Right lobe of liver (tissue), 6 donors: Measurements from ENCODE around the gene PGM5. TPM values are rescaled to one million over a fixed set of nuclear protein-coding genes. Genes with fewer than 3 reads are reported as not detected.

Source experiments
- ATAC-seq, 4 donors: fragments of 200-7000 bp; cut with Tn5 transposase; one replicate each; pipeline ENCODE4 v1.9.1; 2020; ENCODE audit warnings: mild to moderate bottlenecking in 4 of 4, moderate library complexity in 4 of 4
- DNase-seq, 3 donors: peaks; one replicate each; pipeline ENCODE4 v3.0.0-alpha.2; 2020
- H3K27ac ChIP-seq, 3 donors: fragments of 200-600 bp; one replicate each; pipeline ENCODE4 v1.8.0; 2022
- H3K27me3 ChIP-seq, 2 donors: fragments of 200-600 bp; one replicate each; pipeline ENCODE4 v1.8.0; 2022
- H3K36me3 ChIP-seq, 4 donors: fragments of 200-600 bp; sonication (generic) in 1 of 4; one replicate each; pipeline versions ENCODE4 v1.5.1 to v1.8.0; 2017 to 2022; ENCODE audit warnings: control low read depth in 1 of 4
- H3K4me1 ChIP-seq, 4 donors: fragments of 200-600 bp; sonication (generic) in 1 of 4; one replicate each; pipeline versions ENCODE4 v1.5.1 to v1.8.0; 2017 to 2022; ENCODE audit warnings: control low read depth in 1 of 4
- H3K4me3 ChIP-seq, 3 donors: fragments of 200-600 bp; one replicate each; pipeline ENCODE4 v1.8.0; 2022
- H3K9me3 ChIP-seq, 4 donors: fragments of 200-600 bp; sonication (generic) in 1 of 4; one replicate each; pipeline versions ENCODE4 v1.5.1 to v1.8.0; 2017 to 2022; ENCODE audit warnings: control low read depth in 1 of 4
- POLR2A ChIP-seq: fragments of 450-650 bp; IDR thresholded peaks from one replicate; pipeline ENCODE4 v1.6.1; 2017; ENCODE audit warnings: antibody characterized with exemption, mild to moderate bottlenecking
- WGBS: methylation state at CpG from one replicate; pipeline ENCODE4 v1.1.6; 2018; ENCODE audit warnings: low coverage, low lambda C conversion rate; ENCODE audit not compliant: insufficient coverage; ENCODE audit errors: missing lambda C conversion rate; 5-methylcytosine and 5-hydroxymethylcytosine counted together
- intact Hi-C, 2 donors: fragments of 100-400 bp; cut with DNase I; formaldehyde crosslinking; loops; one replicate each; pipeline versions ENCODE4 v1.11.2 to v1.14.1; 2022
- total RNA-seq, 6 experiments: library from RNA; depleted of rRNA in 2 of 6; stranded (reverse); fragments of >200 nt in 2 of 6; fragmentation: NEBNext Ultra II Directional in 3 of 6; extraction: Animal tissue kit (Norgen Biotek cat#: 25700) in 3 of 6; gene quantifications; one replicate each; pipeline versions ENCODE4 v1.1.0 to v1.2.4, GENCODE V29; 2016 to 2023
- TF ChIP-seq, protein P1 (sequence below), 4 donors: fragments of 200-600 bp in 3 of 4; fragments of 450-650 bp in 1 of 4; IDR thresholded peaks; one replicate each; pipeline versions ENCODE4 v1.5.1 to v1.8.0; 2016 to 2022; ENCODE audit warnings: antibody characterized with exemption in 4 of 4, mild to moderate bottlenecking in 2 of 4
- donor health status: DM: no; HTN: yes; CAD: no.
- donor health status: DM: no; HTN: no; CAD: no.
- donor health status: DM: no; HTN: no; CAD: no.
- donor health status: DM: no; HTN: yes; CAD: no.
- donor health status: DM: no; HTN: yes; CAD: no.

Gene PGM5
- total RNA-seq, 6 experiments from 2014 or later: 1.4 to 3.5 (median 2.9) TPM

GRCh38 chr9:68513385-68513784 lies 157.0 kb downstream of the PGM5 start:
- TF ChIP-seq, protein P1, sequence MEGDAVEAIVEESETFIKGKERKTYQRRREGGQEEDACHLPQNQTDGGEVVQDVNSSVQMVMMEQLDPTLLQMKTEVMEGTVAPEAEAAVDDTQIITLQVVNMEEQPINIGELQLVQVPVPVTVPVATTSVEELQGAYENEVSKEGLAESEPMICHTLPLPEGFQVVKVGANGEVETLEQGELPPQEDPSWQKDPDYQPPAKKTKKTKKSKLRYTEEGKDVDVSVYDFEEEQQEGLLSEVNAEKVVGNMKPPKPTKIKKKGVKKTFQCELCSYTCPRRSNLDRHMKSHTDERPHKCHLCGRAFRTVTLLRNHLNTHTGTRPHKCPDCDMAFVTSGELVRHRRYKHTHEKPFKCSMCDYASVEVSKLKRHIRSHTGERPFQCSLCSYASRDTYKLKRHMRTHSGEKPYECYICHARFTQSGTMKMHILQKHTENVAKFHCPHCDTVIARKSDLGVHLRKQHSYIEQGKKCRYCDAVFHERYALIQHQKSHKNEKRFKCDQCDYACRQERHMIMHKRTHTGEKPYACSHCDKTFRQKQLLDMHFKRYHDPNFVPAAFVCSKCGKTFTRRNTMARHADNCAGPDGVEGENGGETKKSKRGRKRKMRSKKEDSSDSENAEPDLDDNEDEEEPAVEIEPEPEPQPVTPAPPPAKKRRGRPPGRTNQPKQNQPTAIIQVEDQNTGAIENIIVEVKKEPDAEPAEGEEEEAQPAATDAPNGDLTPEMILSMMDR (IDR thresholded peaks at IDR 0.05): no peak
- no peak for TF ChIP-seq POLR2A
- peaks cover 0 to 19% (median 8%) of the 10 kb centered on the region in 4 donors for H3K4me1 ChIP-seq
- ATAC-seq (peak in 2 of 4 donors; percentile 12 to 45), DNase-seq (no peak)
- 57% methylated on average over 3 of the region's 3 CpGs for WGBS
- H3K27me3 ChIP-seq: no peaks in the 10 kb centered on the region
- H3K9me3 ChIP-seq: no peaks in the 10 kb centered on the region
- intact Hi-C loops: no loop called here
- H3K4me3 ChIP-seq: no peak overlapping the region
- no peak overlapping the region for H3K27ac ChIP-seq
- no peaks in the 10 kb centered on the region for H3K36me3 ChIP-seq

DNA sequence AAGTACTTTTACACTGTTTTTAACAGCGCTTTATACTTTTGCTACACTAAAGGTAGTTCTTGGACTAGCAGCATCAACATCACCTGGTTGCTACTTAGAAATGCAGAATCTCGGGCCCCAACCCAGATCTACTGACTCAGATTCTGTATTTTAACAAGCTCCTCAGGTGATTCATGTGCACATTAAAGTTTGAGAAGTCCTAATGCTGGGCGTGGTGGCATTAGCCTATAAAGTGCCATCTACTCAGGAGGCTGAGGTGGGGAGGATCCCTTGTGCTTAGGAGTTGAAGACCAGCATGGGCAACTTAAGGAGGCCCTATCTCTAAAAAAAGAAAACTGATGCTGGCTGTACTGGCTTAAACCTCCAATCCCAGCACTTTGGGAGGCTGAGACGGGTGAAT lies 157.6 kb downstream of the PGM5 start:
- no peak for ATAC-seq
- intact Hi-C loops: no loop called here
- WGBS: 90% methylated on average over 3 of the region's 4 CpGs
- H3K36me3 ChIP-seq: no peaks in the 10 kb centered on the region
- TF ChIP-seq POLR2A: no peak
- TF ChIP-seq, protein P1 (IDR thresholded peaks at IDR 0.05): no peak
- no peaks in the 10 kb centered on the region for H3K27me3 ChIP-seq
- H3K4me3 ChIP-seq: no peak overlapping the region
- no peaks in the 10 kb centered on the region for H3K9me3 ChIP-seq
- H3K27ac ChIP-seq: no peak overlapping the region
- no peak for DNase-seq
- peaks cover 0 to 16% (median 6%) of the 10 kb centered on the region in 4 donors for H3K4me1 ChIP-seq

GRCh38 chr9:68515326-68516017 lies 159.1 kb downstream of the PGM5 start:
- WGBS: 70% methylated on average over 4 of the region's 4 CpGs
- no peaks in the 10 kb centered on the region for H3K36me3 ChIP-seq
- intact Hi-C loops: no loop called here
- DNase-seq (no peak), ATAC-seq (peak; percentile 88 to 92 (median 90))
- no peaks in the 10 kb centered on the region for H3K9me3 ChIP-seq
- H3K4me1 ChIP-seq: peaks cover 0 to 14% (median 6%) of the 10 kb centered on the region in 4 donors
- TF ChIP-seq, protein P1 (IDR thresholded peaks at IDR 0.05): no peak
- TF ChIP-seq POLR2A: no peak
- no peak overlapping the region for H3K4me3 ChIP-seq
- H3K27me3 ChIP-seq: no peaks in the 10 kb centered on the region
- H3K27ac ChIP-seq: peak overlapping the region in 2 of 3 donors; percentile 55 to 62

- 54% methylated on average over 4 of the region's 4 CpGs for WGBS
- TF ChIP-seq POLR2A: no peak
- TF ChIP-seq, protein P1 (IDR thresholded peaks at IDR 0.05): no peak
- Histone ChIP-seq H3K4me3 (no peak overlapping the region), H3K27ac (no peak overlapping the region), H3K27me3 (no peaks in the 10 kb centered on the region), H3K36me3 (no peaks in the 10 kb centered on the region), H3K9me3 (no peaks in the 10 kb centered on the region), H3K4me1 (no peaks in the 10 kb centered on the region)
- ATAC-seq: peak; percentile 24 to 69 (median 47)
- no peak for DNase-seq
- intact Hi-C loops: no loop called here
Measured at GRCh38 chr9:68522131-68522530, 165.7 kb downstream of the PGM5 start.
